Measurements from ENCODE around the gene MTHFD1L. TPM values are rescaled to one million over a fixed set of nuclear protein-coding genes. Genes with fewer than 3 reads are reported as not detected.

The MTHFD1L gene
- total RNA-seq, 4 donors from 2014 or later = 4.3 to 23.1 (median 4.7) TPM

DNA sequence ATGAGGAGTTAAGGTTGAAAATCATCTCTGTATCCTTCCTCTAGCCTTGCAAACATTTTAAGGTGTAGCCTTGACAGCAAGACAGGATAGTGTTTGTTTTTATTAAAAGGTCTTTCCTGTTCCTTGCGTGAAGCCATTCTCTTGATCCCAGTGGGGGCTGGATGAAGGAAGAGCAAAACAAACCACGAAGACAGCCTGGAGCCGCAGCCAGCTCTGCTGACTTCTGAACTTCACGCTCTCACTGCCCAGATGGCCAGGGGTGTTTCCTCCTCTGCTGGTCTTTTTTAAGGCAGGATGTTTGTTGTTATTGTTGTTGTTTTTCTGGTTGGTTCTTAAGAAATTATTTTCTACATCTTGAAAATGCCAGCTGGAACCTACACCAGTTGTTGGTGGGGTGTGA, 156.4 kb downstream of the MTHFD1L start:
- TF ChIP-seq, protein P1, sequence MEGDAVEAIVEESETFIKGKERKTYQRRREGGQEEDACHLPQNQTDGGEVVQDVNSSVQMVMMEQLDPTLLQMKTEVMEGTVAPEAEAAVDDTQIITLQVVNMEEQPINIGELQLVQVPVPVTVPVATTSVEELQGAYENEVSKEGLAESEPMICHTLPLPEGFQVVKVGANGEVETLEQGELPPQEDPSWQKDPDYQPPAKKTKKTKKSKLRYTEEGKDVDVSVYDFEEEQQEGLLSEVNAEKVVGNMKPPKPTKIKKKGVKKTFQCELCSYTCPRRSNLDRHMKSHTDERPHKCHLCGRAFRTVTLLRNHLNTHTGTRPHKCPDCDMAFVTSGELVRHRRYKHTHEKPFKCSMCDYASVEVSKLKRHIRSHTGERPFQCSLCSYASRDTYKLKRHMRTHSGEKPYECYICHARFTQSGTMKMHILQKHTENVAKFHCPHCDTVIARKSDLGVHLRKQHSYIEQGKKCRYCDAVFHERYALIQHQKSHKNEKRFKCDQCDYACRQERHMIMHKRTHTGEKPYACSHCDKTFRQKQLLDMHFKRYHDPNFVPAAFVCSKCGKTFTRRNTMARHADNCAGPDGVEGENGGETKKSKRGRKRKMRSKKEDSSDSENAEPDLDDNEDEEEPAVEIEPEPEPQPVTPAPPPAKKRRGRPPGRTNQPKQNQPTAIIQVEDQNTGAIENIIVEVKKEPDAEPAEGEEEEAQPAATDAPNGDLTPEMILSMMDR (IDR thresholded peaks at IDR 0.05) = no peak
- no peak for TF ChIP-seq POLR2A (IDR thresholded peaks at IDR 0.05)
- no peak for DNase-seq
- Histone ChIP-seq H3K27me3 (no peaks in the 10 kb centered on the region), H3K27ac (no peak overlapping the region), H3K9me3 (no peaks in the 10 kb centered on the region), H3K36me3 (no peaks in the 10 kb centered on the region), H3K4me1 (no peaks in the 10 kb centered on the region), H3K4me3 (no peak overlapping the region)

DNA sequence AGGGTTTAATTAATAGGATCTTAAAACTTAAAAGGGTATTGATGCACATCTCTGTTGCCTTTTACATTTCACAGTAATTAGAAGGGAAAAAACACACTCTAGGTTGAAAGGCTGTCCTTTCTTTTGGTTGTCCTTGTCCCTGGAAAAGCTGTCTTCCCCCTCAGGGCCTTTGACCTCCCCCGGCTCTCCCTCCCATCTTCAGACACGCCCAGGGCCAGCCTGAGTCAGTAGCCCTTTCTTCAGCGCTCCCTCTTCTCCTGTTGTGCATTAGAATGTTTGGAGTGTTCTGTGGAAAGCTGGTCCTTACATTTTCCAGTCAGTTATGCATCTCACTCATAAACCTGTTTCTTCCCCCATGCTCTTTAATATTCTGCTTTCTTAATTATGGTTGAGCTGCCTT, 157.0 kb downstream of the MTHFD1L start:
- Histone ChIP-seq H3K4me1 (peaks cover 0 to 6% (median 0%) of the 10 kb centered on the region in 4 donors), H3K27ac (no peak overlapping the region), H3K4me3 (no peak overlapping the region), H3K27me3 (no peaks in the 10 kb centered on the region), H3K9me3 (no peaks in the 10 kb centered on the region), H3K36me3 (no peaks in the 10 kb centered on the region)
- peak in 1 of 3 donors; percentile 67 for DNase-seq
- no peak for TF ChIP-seq POLR2A (IDR thresholded peaks at IDR 0.05)
- TF ChIP-seq, protein P1 (IDR thresholded peaks at IDR 0.05) = no peak

DNA sequence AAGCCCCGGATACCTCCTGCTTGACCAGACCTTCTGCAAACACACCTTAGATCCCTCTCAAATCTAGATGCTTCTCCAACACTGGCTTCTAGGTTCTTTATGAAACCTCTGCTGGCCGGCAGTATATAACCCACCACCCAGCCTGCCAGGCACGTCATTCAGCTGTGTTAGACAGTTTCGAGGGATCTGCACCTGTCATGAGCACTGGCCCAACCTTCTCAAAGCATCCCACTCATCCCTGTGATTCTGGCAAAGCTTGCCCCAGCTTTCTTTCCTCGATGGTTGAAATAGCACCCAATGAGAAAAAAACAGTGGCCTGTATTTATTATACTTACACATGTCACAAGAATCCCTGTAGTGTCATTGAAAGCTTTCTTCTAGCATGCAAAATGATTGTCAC, 157.8 kb downstream of the MTHFD1L start:
- no peak overlapping the region for H3K4me3 ChIP-seq
- H3K9me3 ChIP-seq = no peaks in the 10 kb centered on the region
- TF ChIP-seq, protein P1 (IDR thresholded peaks at IDR 0.05) = no peak
- no peak for TF ChIP-seq POLR2A (IDR thresholded peaks at IDR 0.05)
- no peak overlapping the region for H3K27ac ChIP-seq
- H3K27me3 ChIP-seq = no peaks in the 10 kb centered on the region
- H3K4me1 ChIP-seq = peaks cover 0 to 12% (median 0%) of the 10 kb centered on the region in 4 donors
- H3K36me3 ChIP-seq = no peaks in the 10 kb centered on the region
- no peak for DNase-seq

DNA sequence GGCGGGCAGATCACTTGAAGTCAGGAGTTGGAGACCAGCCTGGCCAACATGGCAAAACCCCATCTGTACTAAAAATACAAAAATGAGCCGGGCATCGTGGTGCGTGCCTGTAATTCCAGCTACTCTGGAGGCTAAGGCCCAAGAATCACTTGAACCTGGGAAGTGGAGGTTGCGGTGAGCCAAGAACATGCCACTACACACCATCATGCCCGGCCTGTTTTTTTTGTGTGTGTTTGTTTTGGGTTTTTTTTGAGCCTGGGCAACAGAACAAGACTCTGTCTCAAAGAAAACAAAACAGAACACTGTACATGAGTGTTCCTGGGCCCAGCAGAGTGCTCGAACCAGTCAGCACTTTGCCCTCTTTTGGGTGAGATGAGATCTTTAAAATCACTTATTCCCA, 159.1 kb downstream of the MTHFD1L start:
- TF ChIP-seq, protein P1 (IDR thresholded peaks at IDR 0.05) = no peak
- no peak for TF ChIP-seq POLR2A (IDR thresholded peaks at IDR 0.05)
- no peaks in the 10 kb centered on the region for H3K27me3 ChIP-seq
- H3K9me3 ChIP-seq = no peaks in the 10 kb centered on the region
- no peak overlapping the region for H3K4me3 ChIP-seq
- H3K36me3 ChIP-seq = no peaks in the 10 kb centered on the region
- peaks cover 0 to 12% (median 0%) of the 10 kb centered on the region in 4 donors for H3K4me1 ChIP-seq
- no peak overlapping the region for H3K27ac ChIP-seq
- DNase-seq = no peak

DNA sequence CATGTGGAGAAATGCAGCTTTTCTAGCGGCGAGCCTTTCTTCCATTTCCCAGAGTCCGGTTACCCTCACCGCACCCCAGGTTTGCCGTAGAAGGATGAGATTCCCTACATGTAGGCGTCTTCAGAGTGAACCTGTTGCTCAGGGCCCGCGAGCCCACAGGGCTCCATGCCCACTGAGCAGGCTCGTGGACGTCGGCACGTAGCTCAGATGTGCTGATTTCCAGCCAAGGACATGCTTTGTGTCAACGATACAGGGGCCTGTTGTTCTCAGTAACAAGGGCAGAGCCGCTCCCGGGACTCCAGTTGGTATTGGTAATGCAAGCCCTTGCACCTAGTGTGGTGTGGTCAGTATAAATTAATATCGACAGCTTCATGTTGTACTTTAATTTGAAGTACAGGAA, 159.6 kb downstream of the MTHFD1L start:
- TF ChIP-seq POLR2A (IDR thresholded peaks at IDR 0.05) = no peak
- TF ChIP-seq, protein P1 (IDR thresholded peaks at IDR 0.05) = no peak
- no peaks in the 10 kb centered on the region for H3K9me3 ChIP-seq
- no peaks in the 10 kb centered on the region for H3K36me3 ChIP-seq
- no peaks in the 10 kb centered on the region for H3K27me3 ChIP-seq
- no peak overlapping the region for H3K27ac ChIP-seq
- DNase-seq = no peak
- peaks cover 0 to 12% (median 0%) of the 10 kb centered on the region in 4 donors for H3K4me1 ChIP-seq
- H3K4me3 ChIP-seq = no peak overlapping the region

All from Peyer's patch (tissue), 4 donors.